Neuronal stem cell (in vitro differentiated cells): ENCODE results near the gene LLGL2.

Experiments
- DNase-seq: peaks from one replicate; pipeline ENCODE4 v3.0.0-alpha.2; 2013; ENCODE audit warnings: low spot score
- H2AFZ ChIP-seq: one replicate; pipeline ENCODE4 v1.6.1; 2013; ENCODE audit warnings: mild to moderate bottlenecking, low read length, inconsistent platforms
- H2AK5ac ChIP-seq: 2 replicates; pipeline ENCODE4 v1.6.1; 2013; ENCODE audit warnings: low read depth, mild to moderate bottlenecking, inconsistent platforms, low read length, moderate library complexity, mixed read lengths
- H2BK120ac ChIP-seq: 2 replicates; pipeline ENCODE4 v1.6.1; 2013; ENCODE audit warnings: low read depth, mild to moderate bottlenecking, inconsistent platforms, low read length, moderate library complexity, mixed read lengths
- H2BK12ac ChIP-seq: one replicate; pipeline ENCODE4 v1.6.1; 2013; ENCODE audit warnings: low read length, inconsistent platforms
- H2BK15ac ChIP-seq: 2 replicates; pipeline ENCODE4 v1.6.1; 2013; ENCODE audit warnings: mild to moderate bottlenecking, low read length, inconsistent platforms, mixed read lengths
- H2BK5ac ChIP-seq: one replicate; pipeline ENCODE4 v1.6.1; 2013; ENCODE audit warnings: inconsistent platforms, mild to moderate bottlenecking, low read length, moderate library complexity
- H3K14ac ChIP-seq: one replicate; pipeline ENCODE4 v1.6.1; 2013; ENCODE audit warnings: low read length, inconsistent platforms
- H3K18ac ChIP-seq: 2 replicates; pipeline ENCODE4 v1.6.1; 2013; ENCODE audit warnings: low read length, inconsistent platforms
- H3K23ac ChIP-seq: 2 replicates; pipeline ENCODE4 v1.6.1; 2013; ENCODE audit warnings: low read depth, mild to moderate bottlenecking, mixed read lengths, low read length, inconsistent platforms; ENCODE audit not compliant: poor library complexity
- H3K27ac ChIP-seq: replicated peaks from 3 replicates; pipeline ENCODE4 v1.5.1; 2013; ENCODE audit warnings: low read length, inconsistent platforms
- H3K27me3 ChIP-seq, 3 experiments: 2 replicates each; pipeline ENCODE4 v1.6.1; 2013; ENCODE audit warnings: low read length in 3 of 3, mild to moderate bottlenecking in 2 of 3, inconsistent platforms in 1 of 3, low read depth in 1 of 3, mixed read lengths in 1 of 3, moderate library complexity in 1 of 3; ENCODE audit not compliant: control insufficient read depth in 3 of 3, insufficient read depth in 3 of 3
- H3K36me3 ChIP-seq, 2 donors: replicated peaks in 1 of 2; 2 replicates each; pipeline ENCODE4 v1.6.1; 2013; ENCODE audit warnings: low read length in 2 of 2; ENCODE audit not compliant: control insufficient read depth in 2 of 2, insufficient read depth in 2 of 2
- H3K4ac ChIP-seq: 2 replicates; pipeline ENCODE4 v1.6.1; 2013; ENCODE audit warnings: inconsistent platforms, mild to moderate bottlenecking, low read length, moderate library complexity
- H3K4me1 ChIP-seq, 2 donors: 1 replicate in 1 of 2; 2 replicates in 1 of 2; pipeline ENCODE4 v1.6.1; 2013; ENCODE audit warnings: low read length in 2 of 2, low read depth in 1 of 2; ENCODE audit not compliant: control insufficient read depth in 2 of 2, insufficient read depth in 1 of 2
- H3K4me2 ChIP-seq: one replicate; pipeline ENCODE4 v1.6.1; 2013; ENCODE audit warnings: mild to moderate bottlenecking, low read length, inconsistent platforms; ENCODE audit not compliant: insufficient read depth, poor library complexity, severe bottlenecking
- H3K4me3 ChIP-seq, 2 donors: 2 replicates each; pipeline ENCODE4 v1.5.1; 2013; ENCODE audit warnings: low read length in 2 of 2, mild to moderate bottlenecking in 2 of 2, inconsistent platforms in 1 of 2, moderate library complexity in 1 of 2
- H3K79me1 ChIP-seq: one replicate; pipeline ENCODE4 v1.6.1; 2013; ENCODE audit warnings: low read depth, mild to moderate bottlenecking, inconsistent platforms, low read length, moderate library complexity
- H3K9ac ChIP-seq: one replicate; pipeline ENCODE4 v1.6.1; 2013; ENCODE audit warnings: mild to moderate bottlenecking, low read depth, low read length, inconsistent platforms; ENCODE audit not compliant: poor library complexity
- H3K9me3 ChIP-seq, 2 donors: replicated peaks in 1 of 2; 2 replicates each; pipeline versions ENCODE3 to v1.6.1; 2013; ENCODE audit warnings: low read length in 2 of 2, mild to moderate bottlenecking in 2 of 2, inconsistent platforms in 1 of 2, low read depth in 1 of 2, mixed read lengths in 1 of 2, moderate library complexity in 1 of 2; ENCODE audit not compliant: control insufficient read depth in 2 of 2, insufficient read depth in 1 of 2
- H4K8ac ChIP-seq: one replicate; pipeline ENCODE4 v1.6.1; 2013; ENCODE audit warnings: low read depth, mild to moderate bottlenecking, inconsistent platforms, low read length, moderate library complexity
- H4K91ac ChIP-seq: one replicate; pipeline ENCODE4 v1.6.1; 2013; ENCODE audit warnings: low read length, low read depth, mild to moderate bottlenecking, inconsistent platforms; ENCODE audit not compliant: poor library complexity
- WGBS, 2 donors: extraction: QIAGEN DNeasy Blood & Tissue Kit; methylation state at CpG; one replicate each; pipeline ENCODE4 v1.1.7; 2013; ENCODE audit warnings: missing lambda C conversion rate in 2 of 2, mixed read lengths in 1 of 2; ENCODE audit not compliant: insufficient read length in 2 of 2, insufficient replicate concordance in 1 of 2; ENCODE audit errors: extremely low coverage in 2 of 2; 5-methylcytosine and 5-hydroxymethylcytosine counted together

Gene LLGL2

DNA sequence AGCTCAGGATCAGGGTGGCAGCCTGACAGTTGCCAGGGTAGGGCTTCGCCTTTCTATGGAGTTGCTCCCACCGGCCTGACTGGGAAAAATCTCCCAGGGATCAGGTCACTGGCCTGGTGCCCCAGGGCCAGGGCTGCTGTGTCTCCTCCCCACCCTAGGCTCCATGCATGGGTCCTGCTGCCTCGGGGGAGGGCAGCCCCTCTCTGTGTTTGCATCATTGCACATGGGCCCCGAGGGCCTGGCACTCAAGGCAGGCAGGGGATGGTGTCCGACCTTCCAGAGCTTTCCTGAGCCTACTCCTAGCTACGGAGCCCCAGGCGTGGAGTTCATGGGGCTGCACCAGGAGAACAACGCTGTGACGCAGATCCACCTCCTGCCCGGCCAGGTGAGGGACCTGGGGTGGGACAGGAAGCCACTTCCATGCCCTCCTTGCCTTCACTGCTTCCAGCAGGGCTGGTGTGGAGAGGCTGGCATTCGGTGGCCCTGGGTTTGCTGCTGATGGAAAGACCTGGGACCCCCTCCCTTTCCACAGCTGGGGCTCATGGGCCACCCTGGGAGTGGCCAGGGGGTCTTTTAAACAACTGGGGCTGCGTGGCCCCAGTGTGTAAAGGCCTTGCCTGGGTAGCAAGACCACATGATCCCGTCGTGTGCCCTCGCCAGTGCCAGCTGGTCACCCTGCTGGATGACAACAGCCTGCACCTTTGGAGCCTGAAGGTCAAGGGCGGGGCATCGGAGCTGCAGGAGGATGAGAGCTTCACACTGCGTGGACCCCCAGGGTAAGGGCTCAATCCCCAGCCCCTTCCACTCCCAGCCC lies 32.6 kb downstream of the LLGL2 start:
- Histone ChIP-seq H2BK12ac (peak overlapping the region; percentile 22), H2AFZ (no peak overlapping the region), H3K4me1 (peaks cover 2 to 9% of the 10 kb centered on the region in 2 donors), H3K27ac (no peak overlapping the region), H3K18ac (peak overlapping the region; percentile 48), H2AK5ac (peak overlapping the region; percentile 92), H4K8ac (no peak overlapping the region), H3K27me3 (no peaks in the 10 kb centered on the region), H3K79me1 (peaks cover 5% of the 10 kb centered on the region), H3K9ac (no peak overlapping the region), H3K4me3 (no peak overlapping the region), H3K4me2 (no peak overlapping the region), H2BK5ac (no peak overlapping the region), H3K14ac (peak overlapping the region; percentile 82), H2BK15ac (no peak overlapping the region), H3K23ac (peak overlapping the region; percentile 65), H3K9me3 (no peaks in the 10 kb centered on the region), H3K4ac (peak overlapping the region; percentile 3), H2BK120ac (no peak overlapping the region), H4K91ac (no peak overlapping the region), H3K36me3 (no peaks in the 10 kb centered on the region)
- WGBS, 2 donors, result no CpG with 5 or more reads among the region's 18 CpGs
- no peak for DNase-seq

DNA sequence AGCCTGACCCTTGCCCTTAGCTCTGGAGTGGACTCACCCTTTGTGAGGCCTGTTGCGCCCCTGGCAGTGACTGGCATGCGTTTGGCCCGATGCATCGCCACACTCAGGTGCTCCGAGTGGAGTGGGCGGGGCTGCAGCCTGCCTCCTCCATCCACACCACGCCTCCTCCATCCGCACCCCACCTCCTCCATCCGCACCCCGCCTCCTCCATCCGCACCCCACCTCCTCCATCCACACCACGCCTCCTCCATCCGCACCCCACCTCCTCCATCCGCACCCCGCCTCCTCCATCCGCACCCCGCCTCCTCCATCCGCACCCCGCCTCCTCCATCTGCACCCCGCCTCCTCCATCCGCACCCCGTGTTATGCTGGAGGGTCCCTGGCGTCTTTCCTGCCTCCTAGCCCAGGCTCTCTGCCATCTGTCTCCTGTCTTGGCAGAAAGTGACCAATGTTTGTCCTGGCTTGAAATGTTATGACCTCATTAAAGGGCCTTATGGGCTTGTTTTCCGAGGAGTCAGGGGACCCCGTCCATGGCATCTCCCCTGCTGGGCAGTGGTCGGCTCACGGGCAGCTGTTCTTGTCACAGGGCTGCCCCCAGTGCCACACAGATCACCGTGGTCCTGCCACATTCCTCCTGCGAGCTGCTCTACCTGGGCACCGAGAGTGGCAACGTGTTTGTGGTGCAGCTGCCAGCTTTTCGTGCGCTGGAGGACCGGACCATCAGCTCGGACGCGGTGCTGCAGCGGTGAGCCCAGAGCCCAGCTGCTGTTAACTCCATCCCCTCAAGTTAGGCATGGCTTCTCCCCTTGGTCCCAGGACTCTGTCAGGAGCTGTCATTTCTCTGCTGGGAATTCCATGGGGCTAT lies 33.4 kb downstream of the LLGL2 start:
- no peak overlapping the region for H2BK15ac ChIP-seq
- no CpG with 5 or more reads among the region's 38 CpGs for WGBS, 2 donors
- no peak overlapping the region for H3K9ac ChIP-seq
- H3K4me1 ChIP-seq, result peaks cover 2 to 7% of the 10 kb centered on the region in 2 donors
- H3K23ac ChIP-seq, result peak overlapping the region; percentile 89
- H3K79me1 ChIP-seq, result peaks cover 5% of the 10 kb centered on the region
- no peak overlapping the region for H2AK5ac ChIP-seq
- no peak for DNase-seq
- H3K9me3 ChIP-seq, result no peaks in the 10 kb centered on the region
- H4K8ac ChIP-seq, result no peak overlapping the region
- H3K14ac ChIP-seq, result no peak overlapping the region
- H3K27me3 ChIP-seq, result peaks cover 0 to 7% (median 0%) of the 10 kb centered on the region in 3 experiments
- peak overlapping the region; percentile 75 for H2BK5ac ChIP-seq
- H3K27ac ChIP-seq, result no peak overlapping the region
- H2BK12ac ChIP-seq, result no peak overlapping the region
- H3K4ac ChIP-seq, result no peak overlapping the region
- H3K18ac ChIP-seq, result peak overlapping the region; percentile 71
- H2AFZ ChIP-seq, result no peak overlapping the region
- peak overlapping the region in 1 of 2 donors; percentile 42 for H3K4me3 ChIP-seq
- H3K36me3 ChIP-seq, result peaks cover 0 to 4% of the 10 kb centered on the region in 2 donors
- no peak overlapping the region for H2BK120ac ChIP-seq
- H4K91ac ChIP-seq, result no peak overlapping the region
- no peak overlapping the region for H3K4me2 ChIP-seq

DNA sequence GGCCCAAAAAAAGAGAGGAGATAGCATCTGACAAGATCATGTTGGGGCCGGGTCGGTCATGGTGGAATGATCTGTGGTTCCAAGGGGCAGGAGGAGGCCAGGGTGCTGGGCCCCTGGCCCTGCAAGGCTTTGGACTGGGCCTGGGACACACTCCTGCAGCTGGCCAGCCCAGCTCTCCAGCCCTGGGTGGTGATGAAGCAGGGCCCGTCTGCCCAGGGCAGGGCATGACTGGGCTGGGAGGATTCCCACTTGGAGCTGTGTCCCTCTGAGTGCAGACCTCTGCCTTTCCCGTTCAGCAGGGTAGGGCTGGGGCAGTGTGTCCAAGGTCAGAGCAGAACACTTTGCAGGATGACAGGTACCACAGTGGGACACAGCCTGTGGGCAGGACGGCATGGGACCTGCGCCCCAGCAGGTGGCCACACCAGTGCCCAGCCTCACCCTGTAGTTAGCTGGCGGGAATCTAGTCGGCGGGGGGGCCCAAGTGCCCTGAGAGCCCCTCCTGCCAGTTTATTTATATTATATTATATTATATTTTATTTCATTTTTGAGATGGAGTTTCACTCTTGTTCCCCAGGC lies 34.5 kb downstream of the LLGL2 start:
- Histone ChIP-seq H3K79me1 (peaks cover 5% of the 10 kb centered on the region), H3K9ac (no peak overlapping the region), H2AK5ac (no peak overlapping the region), H2BK5ac (no peak overlapping the region), H3K4ac (no peak overlapping the region), H3K23ac (peak overlapping the region; percentile 73), H3K4me3 (no peak overlapping the region), H2BK120ac (no peak overlapping the region), H3K4me2 (no peak overlapping the region), H4K8ac (peak overlapping the region; percentile 17), H3K27me3 (peaks cover 0 to 18% (median 0%) of the 10 kb centered on the region in 3 experiments), H2BK15ac (no peak overlapping the region), H3K27ac (no peak overlapping the region), H2AFZ (no peak overlapping the region), H3K36me3 (peaks cover 0 to 5% of the 10 kb centered on the region in 2 donors), H3K18ac (peak overlapping the region; percentile 64), H3K9me3 (no peaks in the 10 kb centered on the region), H2BK12ac (no peak overlapping the region), H3K14ac (no peak overlapping the region), H3K4me1 (peaks cover 2 to 7% of the 10 kb centered on the region in 2 donors), H4K91ac (no peak overlapping the region)
- WGBS, 2 donors, result no CpG with 5 or more reads among the region's 9 CpGs
- no peak for DNase-seq
